Common myeloid progenitor, CD34-positive (primary cell): Measurements from ENCODE around the gene CCDC9B.

Source experiments
- CTCF ChIA-PET: fragments of 350-600 bp; sonication (Branson Sonifier 250); formaldehyde crosslinking; loops from one replicate; lab custom pipeline; 2021; ENCODE audit warnings: antibody characterized with exemption; lab: Charles Lee
- POLR2A ChIA-PET: fragments of 350-600 bp; sonication (Branson Sonifier 250); formaldehyde crosslinking; loops from one replicate; lab custom pipeline; 2021; ENCODE audit warnings: antibody characterized with exemption; lab: Charles Lee
- DNase-seq, 3 donors: peaks; one replicate each; pipeline versions ENCODE4 v3.0.0 to v3.0.0-alpha.2; 2013
- H3K27ac ChIP-seq, 2 experiments: 1 replicate in 1 of 2; 2 replicates in 1 of 2; pipeline ENCODE4 v1.7.0; 2013; ENCODE audit warnings: inconsistent platforms in 2 of 2, low read length in 2 of 2, mild to moderate bottlenecking in 2 of 2, low read depth in 1 of 2, moderate library complexity in 1 of 2; ENCODE audit not compliant: severe bottlenecking in 2 of 2, insufficient read depth in 1 of 2, poor library complexity in 1 of 2
- H3K27me3 ChIP-seq, 5 experiments: replicated peaks in 2 of 5; 1 replicate in 3 of 5; 2 replicates in 2 of 5; pipeline versions ENCODE4 v1.6.1 to v1.7.0; 2013; ENCODE audit warnings: low read length in 4 of 5, mild to moderate bottlenecking in 2 of 5, moderate library complexity in 2 of 5, inconsistent platforms in 1 of 5; ENCODE audit not compliant: insufficient read depth in 5 of 5, control insufficient read depth in 4 of 5
- H3K36me3 ChIP-seq, 4 experiments: 1 replicate in 2 of 4; 2 replicates in 2 of 4; pipeline versions ENCODE4 v1.6.1 to v1.7.0; 2013; ENCODE audit warnings: low read length in 3 of 4, control low read depth in 1 of 4, mild to moderate bottlenecking in 1 of 4; ENCODE audit not compliant: control insufficient read depth in 4 of 4, insufficient read depth in 4 of 4
- H3K4me1 ChIP-seq, 4 experiments: 1 replicate in 3 of 4; 2 replicates in 1 of 4; pipeline versions ENCODE4 v1.6.1 to v1.7.1; 2013; ENCODE audit warnings: low read length in 3 of 4, mild to moderate bottlenecking in 3 of 4, control low read depth in 1 of 4, inconsistent platforms in 1 of 4, moderate library complexity in 1 of 4; ENCODE audit not compliant: control insufficient read depth in 4 of 4, insufficient read depth in 4 of 4; ENCODE audit errors: control extremely low read depth in 1 of 4
- H3K4me3 ChIP-seq, 7 experiments: 1 replicate in 4 of 7; 2 replicates in 3 of 7; pipeline versions ENCODE4 v1.5.1 to v1.7.0; 2013; ENCODE audit warnings: mild to moderate bottlenecking in 7 of 7, low read length in 6 of 7, moderate library complexity in 6 of 7, inconsistent platforms in 2 of 7, low read depth in 2 of 7, control low read depth in 1 of 7; ENCODE audit not compliant: insufficient read depth in 4 of 7, control insufficient read depth in 1 of 7; ENCODE audit errors: extremely low read depth in 1 of 7
- H3K9me3 ChIP-seq, 5 experiments: 1 replicate in 4 of 5; 2 replicates in 1 of 5; pipeline versions ENCODE4 v1.6.1 to v1.7.1; 2013; ENCODE audit warnings: low read length in 4 of 5, mild to moderate bottlenecking in 2 of 5, inconsistent platforms in 1 of 5, low read depth in 1 of 5, moderate library complexity in 1 of 5; ENCODE audit not compliant: control insufficient read depth in 4 of 5, insufficient read depth in 2 of 5; ENCODE audit errors: control extremely low read depth in 1 of 5
- WGBS: methylation state at CpG from one replicate; pipeline ENCODE4 v1.1.5; 2013; ENCODE audit not compliant: insufficient coverage; 5-methylcytosine and 5-hydroxymethylcytosine counted together

The CCDC9B gene

GRCh38 chr15:40345867-40346578, 5.3 kb upstream of the CCDC9B start:
- Histone ChIP-seq H3K27me3 (no peaks in the 10 kb centered on the region), H3K4me3 (no peak overlapping the region), H3K27ac (no peak overlapping the region), H3K36me3 (no peaks in the 10 kb centered on the region), H3K9me3 (no peaks in the 10 kb centered on the region), H3K4me1 (peaks cover 0 to 27% (median 15%) of the 10 kb centered on the region in 4 experiments)
- POLR2A ChIA-PET, result no interaction called here
- 95% methylated on average over 4 of the region's 6 CpGs for WGBS
- DNase-seq, result no peak
- CTCF ChIA-PET, result interaction anchor here (0.8 to 26.5 kb wide), 8 partner anchors 8 to 78 kb away, joined by 3 to 1099 read pairs (median 12); partner anchors contain the start of genes INAFM2 and PLCB2

GRCh38 chr15:40345225-40345866, 4.6 kb upstream of the CCDC9B start:
- ChIA-PET CTCF (interaction anchor here (0.9 to 26.5 kb wide), 13 partner anchors 9 to 79 kb away, joined by 3 to 1099 read pairs (median 10); partner anchors contain the start of genes DISP2, INAFM2, IVD and PHGR1), POLR2A (no interaction called here)
- peaks cover 0 to 28% (median 16%) of the 10 kb centered on the region in 4 experiments for H3K4me1 ChIP-seq
- no peak for DNase-seq
- no peaks in the 10 kb centered on the region for H3K9me3 ChIP-seq
- no peak overlapping the region for H3K27ac ChIP-seq
- H3K4me3 ChIP-seq, result no peak overlapping the region
- WGBS, result 84% methylated on average over 9 of the region's 10 CpGs
- no peaks in the 10 kb centered on the region for H3K36me3 ChIP-seq
- no peaks in the 10 kb centered on the region for H3K27me3 ChIP-seq

DNA sequence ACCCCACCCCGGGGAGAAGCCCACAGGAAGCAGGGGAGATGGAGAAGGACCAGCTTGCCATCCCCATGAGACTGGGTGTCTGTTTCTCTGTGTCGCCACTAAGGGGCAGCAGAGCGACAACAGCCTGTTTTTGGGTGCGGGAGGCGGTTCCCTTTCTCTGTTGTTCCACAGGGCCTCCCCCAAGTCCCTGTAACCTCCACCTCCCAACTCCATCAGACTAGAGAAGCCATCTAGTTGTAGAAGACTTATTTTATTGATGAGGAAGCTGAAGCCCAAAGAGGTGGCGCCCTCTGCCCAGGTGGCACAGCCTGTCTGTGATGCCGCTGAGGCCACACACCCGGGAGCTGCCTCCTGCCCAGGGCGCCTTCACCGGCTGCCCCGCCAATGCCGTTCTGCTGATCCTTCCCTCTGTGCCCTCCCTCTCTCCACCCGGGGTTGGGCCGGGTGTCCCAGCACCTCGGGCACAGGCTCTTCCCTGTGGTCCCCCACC, 3.9 kb upstream of the CCDC9B start:
- ChIA-PET POLR2A (no interaction called here), CTCF (interaction anchor here (0.7 to 26.5 kb wide), 16 partner anchors 9 to 162 kb away, joined by 3 to 1099 read pairs (median 7); partner anchors contain the start of genes DISP2, INAFM2, IVD and PHGR1)
- H3K4me1 ChIP-seq, result peaks cover 0 to 33% (median 20%) of the 10 kb centered on the region in 4 experiments
- peak; percentile 57 to 82 (median 81) for DNase-seq
- no peaks in the 10 kb centered on the region for H3K27me3 ChIP-seq
- no peak overlapping the region for H3K4me3 ChIP-seq
- no peaks in the 10 kb centered on the region for H3K36me3 ChIP-seq
- H3K9me3 ChIP-seq, result no peaks in the 10 kb centered on the region
- no peak overlapping the region for H3K27ac ChIP-seq
- 31% methylated on average over 6 of the region's 15 CpGs for WGBS

DNA sequence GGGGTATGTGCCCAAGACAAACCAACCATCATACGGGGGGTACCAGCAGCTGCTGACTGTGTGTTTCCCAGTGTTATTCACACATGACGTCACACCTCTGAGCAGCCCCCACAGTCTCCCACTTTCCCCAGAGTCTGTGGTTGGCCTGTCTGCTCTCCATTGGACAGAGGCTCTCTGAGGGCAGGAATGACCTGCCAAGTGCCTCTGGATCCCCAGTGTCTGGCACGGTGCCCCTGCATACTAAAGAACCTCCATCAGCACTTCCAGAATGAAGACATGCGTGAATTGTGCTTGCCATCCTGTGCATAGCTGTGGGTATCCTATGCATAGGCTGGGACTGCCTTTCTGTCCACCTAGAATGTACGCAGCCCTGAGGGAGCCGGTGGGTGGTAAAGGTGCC, 3.5 kb upstream of the CCDC9B start:
- no peaks in the 10 kb centered on the region for H3K36me3 ChIP-seq
- H3K27me3 ChIP-seq, result no peaks in the 10 kb centered on the region
- H3K4me3 ChIP-seq, result no peak overlapping the region
- no peak overlapping the region for H3K27ac ChIP-seq
- 46% methylated on average over 6 of the region's 6 CpGs for WGBS
- H3K4me1 ChIP-seq, result peaks cover 0 to 33% (median 20%) of the 10 kb centered on the region in 4 experiments
- DNase-seq, result no peak
- ChIA-PET CTCF (interaction anchor here (0.7 to 26.5 kb wide), 18 partner anchors 8 to 163 kb away, joined by 3 to 1099 read pairs (median 6); partner anchors contain the start of genes DISP2, INAFM2, IVD and PHGR1), POLR2A (no interaction called here)
- H3K9me3 ChIP-seq, result no peaks in the 10 kb centered on the region

DNA sequence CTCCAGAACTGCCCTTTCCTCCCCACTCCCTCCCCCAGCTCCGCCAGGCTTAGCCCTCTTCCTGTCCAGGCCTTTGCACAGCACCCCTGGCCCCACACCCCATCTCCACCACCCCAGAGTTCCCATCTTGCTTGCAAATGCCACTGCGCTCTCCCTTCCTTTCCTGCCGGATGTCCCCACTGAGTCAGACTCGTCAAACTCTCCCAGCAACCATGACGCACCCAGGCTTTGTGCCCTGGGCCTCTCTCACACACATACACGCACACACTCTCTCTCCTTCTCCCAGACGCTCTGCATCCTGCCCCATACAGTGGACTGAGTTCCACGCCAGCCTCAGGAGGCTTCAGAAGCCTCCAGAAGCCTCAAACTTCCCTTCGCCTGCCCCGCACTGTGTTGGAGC, 2.8 kb upstream of the CCDC9B start:
- peaks cover 0 to 33% (median 18%) of the 10 kb centered on the region in 4 experiments for H3K4me1 ChIP-seq
- no peaks in the 10 kb centered on the region for H3K9me3 ChIP-seq
- H3K27ac ChIP-seq, result no peak overlapping the region
- WGBS, result 74% methylated on average over 7 of the region's 10 CpGs
- H3K36me3 ChIP-seq, result no peaks in the 10 kb centered on the region
- DNase-seq, result peak in 2 of 3 donors; percentile 47 to 49
- CTCF ChIA-PET, result interaction anchor here (1.0 to 26.5 kb wide), 14 partner anchors 10 to 163 kb away, joined by 3 to 1099 read pairs (median 9); partner anchors contain the start of genes DISP2, INAFM2, IVD and PHGR1
- POLR2A ChIA-PET, result no interaction called here
- H3K4me3 ChIP-seq, result no peak overlapping the region
- no peaks in the 10 kb centered on the region for H3K27me3 ChIP-seq

- POLR2A ChIA-PET, result no interaction called here
- Histone ChIP-seq H3K36me3 (no peaks in the 10 kb centered on the region), H3K4me1 (peaks cover 0 to 40% (median 22%) of the 10 kb centered on the region in 4 experiments), H3K4me3 (no peak overlapping the region), H3K27me3 (no peaks in the 10 kb centered on the region), H3K27ac (no peak overlapping the region), H3K9me3 (no peaks in the 10 kb centered on the region)
- WGBS, result 51% methylated on average over 2 of the region's 7 CpGs
- no peak for DNase-seq
- CTCF ChIA-PET, result interaction anchor here (0.9 to 26.5 kb wide), 13 partner anchors 13 to 244 kb away, joined by 3 to 1099 read pairs (median 10); partner anchors contain the start of genes DISP2, INAFM2, IVD and PHGR1
Measured at GRCh38 chr15:40342416-40343320, 1.9 kb upstream of the CCDC9B start.
